Loucy (cell line): ENCODE measurements around the gene PRMT3.

Experiments
- H2AFZ ChIP-seq: fragments of 200-600 bp; sonication (generic); 2 replicates; pipeline ENCODE4 v1.6.0; 2016; ENCODE audit warnings: antibody characterized with exemption, mild to moderate bottlenecking, low read length, moderate library complexity
- H3F3A ChIP-seq: fragments of 200-600 bp; 2 replicates; pipeline ENCODE4 v1.6.0; 2016; ENCODE audit warnings: antibody characterized with exemption, low read depth, mild to moderate bottlenecking
- H3K27me3 ChIP-seq: fragments of 200-600 bp; sonication (generic); 2 replicates; pipeline ENCODE4 v1.6.1; 2014; ENCODE audit warnings: low read length, mild to moderate bottlenecking; ENCODE audit not compliant: insufficient read depth, poor library complexity, severe bottlenecking
- H3K36me3 ChIP-seq: fragments of 200-600 bp; sonication (generic); 2 replicates; pipeline ENCODE4 v1.6.1; 2016; ENCODE audit warnings: low read length; ENCODE audit not compliant: insufficient read depth
- H3K4me1 ChIP-seq: fragments of 200-600 bp; sonication (generic); 2 replicates; pipeline ENCODE4 v1.5.1; 2014; ENCODE audit warnings: low read length, mild to moderate bottlenecking; ENCODE audit not compliant: insufficient read depth, poor library complexity, severe bottlenecking
- H3K4me2 ChIP-seq: fragments of 200-600 bp; sonication (generic); 2 replicates; pipeline ENCODE4 v1.6.0; 2014; ENCODE audit warnings: antibody characterized with exemption, low read length, low read depth, mild to moderate bottlenecking; ENCODE audit not compliant: poor library complexity, severe bottlenecking
- H3K4me3 ChIP-seq: fragments of 200-600 bp; sonication (generic); 2 replicates; pipeline ENCODE4 v1.5.1; 2014; ENCODE audit warnings: low read length, mild to moderate bottlenecking, mixed read lengths; ENCODE audit not compliant: poor library complexity, severe bottlenecking
- H3K79me2 ChIP-seq: fragments of 200-600 bp; sonication (generic); 2 replicates; pipeline ENCODE4 v1.6.1; 2014; ENCODE audit warnings: low read length; ENCODE audit not compliant: insufficient read depth
- H3K9ac ChIP-seq: fragments of 200-600 bp; sonication (generic); 2 replicates; pipeline ENCODE4 v1.6.0; 2014; ENCODE audit warnings: mild to moderate bottlenecking, low read depth, low read length, moderate library complexity; ENCODE audit not compliant: poor library complexity, severe bottlenecking
- H3K9me2 ChIP-seq: fragments of 200-600 bp; sonication (generic); replicated peaks from 2 replicates; pipeline ENCODE4 v1.6.1; 2016; ENCODE audit warnings: low read depth, low read length, mixed read lengths
- H3K9me3 ChIP-seq: fragments of 200-600 bp; sonication (generic); 2 replicates; pipeline ENCODE4 v1.6.1; 2014; ENCODE audit warnings: mild to moderate bottlenecking, antibody characterized with exemption, low read length, low read depth; ENCODE audit not compliant: insufficient read depth
- H4K20me1 ChIP-seq: fragments of 200-600 bp; sonication (generic); 2 replicates; pipeline ENCODE4 v1.6.0; 2014; ENCODE audit warnings: antibody characterized with exemption, low read length, mild to moderate bottlenecking; ENCODE audit not compliant: insufficient read depth, poor library complexity, severe bottlenecking
- CTCF ChIP-seq: fragments of 200-600 bp; sonication (generic); conservative IDR thresholded peaks from 2 replicates; pipeline ENCODE4 v1.5.1; 2014; ENCODE audit warnings: mild to moderate bottlenecking, antibody characterized with exemption, low read length
- EZH2phosphoT487 ChIP-seq: fragments of 200-600 bp; IDR thresholded peaks from 2 replicates; pipeline ENCODE4 v1.6.1; 2018; ENCODE audit warnings: antibody characterized with exemption, mild to moderate bottlenecking, moderate library complexity, borderline replicate concordance

Gene PRMT3

GRCh38 chr11:20367313-20367948, 20.1 kb upstream of the PRMT3 start:
- H3F3A ChIP-seq = peaks cover 3% of the 10 kb centered on the region; the same call in 1 of the 2 replicates
- no peaks in the 10 kb centered on the region for H3K9me2 ChIP-seq
- peaks cover 12% of the 10 kb centered on the region for H3K4me1 ChIP-seq
- H4K20me1 ChIP-seq = no peaks in the 10 kb centered on the region
- H2AFZ ChIP-seq = no peak overlapping the region
- H3K27me3 ChIP-seq = no peaks in the 10 kb centered on the region
- TF ChIP-seq EZH2phosphoT487 = no peak
- TF ChIP-seq CTCF = no peak
- no peaks in the 10 kb centered on the region for H3K9me3 ChIP-seq
- H3K9ac ChIP-seq = no peak overlapping the region
- H3K4me2 ChIP-seq = no peak overlapping the region
- H3K4me3 ChIP-seq = no peak overlapping the region
- H3K79me2 ChIP-seq = no peaks in the 10 kb centered on the region
- H3K36me3 ChIP-seq = no peaks in the 10 kb centered on the region

GRCh38 chr11:20368438-20368837, 19.1 kb upstream of the PRMT3 start:
- Histone ChIP-seq H3K9me2 (no peaks in the 10 kb centered on the region), H3K36me3 (no peaks in the 10 kb centered on the region), H3K4me1 (peaks cover 5% of the 10 kb centered on the region), H3K9me3 (no peaks in the 10 kb centered on the region), H3K79me2 (no peaks in the 10 kb centered on the region), H3K4me2 (no peak overlapping the region), H2AFZ (no peak overlapping the region), H3F3A (peaks cover 3% of the 10 kb centered on the region; the same call in 1 of the 2 replicates), H3K4me3 (no peak overlapping the region), H3K27me3 (no peaks in the 10 kb centered on the region), H4K20me1 (no peaks in the 10 kb centered on the region), H3K9ac (no peak overlapping the region)
- TF ChIP-seq EZH2phosphoT487 = no peak
- no peak for TF ChIP-seq CTCF

- H3K9me2 ChIP-seq = no peaks in the 10 kb centered on the region
- no peak overlapping the region for H2AFZ ChIP-seq
- no peaks in the 10 kb centered on the region for H3K4me1 ChIP-seq
- no peak overlapping the region for H3K4me3 ChIP-seq
- TF ChIP-seq EZH2phosphoT487 = no peak
- no peak for TF ChIP-seq CTCF
- H3F3A ChIP-seq = peaks cover 3% of the 10 kb centered on the region; the same call in 1 of the 2 replicates
- H4K20me1 ChIP-seq = no peaks in the 10 kb centered on the region
- no peaks in the 10 kb centered on the region for H3K79me2 ChIP-seq
- no peaks in the 10 kb centered on the region for H3K27me3 ChIP-seq
- no peaks in the 10 kb centered on the region for H3K9me3 ChIP-seq
- no peak overlapping the region for H3K9ac ChIP-seq
- H3K36me3 ChIP-seq = no peaks in the 10 kb centered on the region
- H3K4me2 ChIP-seq = no peak overlapping the region
These were observed 17.7 kb upstream of the PRMT3 start for GRCh38 chr11:20369826-20370225.
